ENCODE data around the gene EXOC3L4. TPM values are rescaled to one million over a fixed set of nuclear protein-coding genes. Genes with fewer than 3 reads are reported as not detected.

EXOC3L4 gene
- total RNA-seq, 1 donor from 2014 or later: 0.81 TPM

GRCh38 chr14:103139132-103140025 lies 44.9 kb downstream of the EXOC3L4 start:
- Mint-ChIP-seq H3K9me3 (ENCODE audit: unreplicated experiment) (peaks cover 9% of the 10 kb centered on the region), H3K4me1 (ENCODE audit: low read depth, unreplicated experiment) (peaks cover 29% of the 10 kb centered on the region), H3K36me3 (ENCODE audit: unreplicated experiment) (peaks cover 5% of the 10 kb centered on the region), H3K27me3 (ENCODE audit: unreplicated experiment) (peaks cover 7% of the 10 kb centered on the region), H3K4me3 (ENCODE audit: unreplicated experiment) (peak overlapping the region; percentile 49), H3K27ac (ENCODE audit: unreplicated experiment) (no peak overlapping the region)
- no peak for DNase-seq
- no peak for TF ChIP-seq CTCF (IDR thresholded peaks at IDR 0.05; ENCODE audit: partially characterized antibody, unreplicated experiment)

GRCh38 chr14:103140316-103141109 lies 46.0 kb downstream of the EXOC3L4 start:
- H3K4me1 Mint-ChIP-seq (ENCODE audit: low read depth, unreplicated experiment): peaks cover 29% of the 10 kb centered on the region
- H3K4me3 Mint-ChIP-seq (ENCODE audit: unreplicated experiment): no peak overlapping the region
- peaks cover 7% of the 10 kb centered on the region for H3K27me3 Mint-ChIP-seq (ENCODE audit: unreplicated experiment)
- H3K9me3 Mint-ChIP-seq (ENCODE audit: unreplicated experiment): peaks cover 5% of the 10 kb centered on the region
- TF ChIP-seq CTCF (IDR thresholded peaks at IDR 0.05; ENCODE audit: partially characterized antibody, unreplicated experiment): no peak
- no peak overlapping the region for H3K27ac Mint-ChIP-seq (ENCODE audit: unreplicated experiment)
- DNase-seq: no peak
- H3K36me3 Mint-ChIP-seq (ENCODE audit: unreplicated experiment): peaks cover 5% of the 10 kb centered on the region

- peak; percentile 59 for TF ChIP-seq CTCF (IDR thresholded peaks at IDR 0.05; ENCODE audit: partially characterized antibody, unreplicated experiment)
- DNase-seq: peak; percentile 36
Measured at GRCh38 chr14:103141117-103141796, 46.7 kb downstream of the EXOC3L4 start.

GRCh38 chr14:103142026-103142425 lies 47.5 kb downstream of the EXOC3L4 start:
- peak overlapping the region; percentile 36 for H3K27ac Mint-ChIP-seq (ENCODE audit: unreplicated experiment)
- peak overlapping the region; percentile 68 for H3K4me3 Mint-ChIP-seq (ENCODE audit: unreplicated experiment)
- peaks cover 5% of the 10 kb centered on the region for H3K36me3 Mint-ChIP-seq (ENCODE audit: unreplicated experiment)
- H3K27me3 Mint-ChIP-seq (ENCODE audit: unreplicated experiment): peaks cover 10% of the 10 kb centered on the region
- peaks cover 27% of the 10 kb centered on the region for H3K4me1 Mint-ChIP-seq (ENCODE audit: low read depth, unreplicated experiment)
- peaks cover 5% of the 10 kb centered on the region for H3K9me3 Mint-ChIP-seq (ENCODE audit: unreplicated experiment)
- no peak for DNase-seq
- no peak for TF ChIP-seq CTCF (IDR thresholded peaks at IDR 0.05; ENCODE audit: partially characterized antibody, unreplicated experiment)

More at GRCh38 chr14:103141117-103141796, 46.7 kb downstream of the EXOC3L4 start:
- peaks cover 7% of the 10 kb centered on the region for H3K27me3 Mint-ChIP-seq (ENCODE audit: unreplicated experiment)
- peak overlapping the region; percentile 13 for H3K4me3 Mint-ChIP-seq (ENCODE audit: unreplicated experiment)
- peak overlapping the region; percentile 17 for H3K27ac Mint-ChIP-seq (ENCODE audit: unreplicated experiment)
- H3K4me1 Mint-ChIP-seq (ENCODE audit: low read depth, unreplicated experiment): peaks cover 29% of the 10 kb centered on the region
- H3K9me3 Mint-ChIP-seq (ENCODE audit: unreplicated experiment): peaks cover 5% of the 10 kb centered on the region
- peaks cover 5% of the 10 kb centered on the region for H3K36me3 Mint-ChIP-seq (ENCODE audit: unreplicated experiment)
